HEK293 (cell line): ENCODE results near the gene RPS28.
A peak's percentile ranks its signal among the peaks of the same experiment; 100 is the strongest.

ENCODE experiments used
- CTCF ChIA-PET: fragments of 350-600 bp; formaldehyde crosslinking; extraction: SDS; loops from one replicate; lab custom pipeline; 2021; ENCODE audit warnings: antibody characterized with exemption; lab: Yijun Ruan, JAX
- POLR2A ChIA-PET: fragments of 300-600 bp; formaldehyde crosslinking; extraction: SDS; loops from one replicate; lab custom pipeline; 2020; ENCODE audit warnings: antibody characterized with exemption, inconsistent platforms; lab: Yijun Ruan, JAX
- H3K27ac ChIP-seq: fragments of 200-500 bp; sonication (Bioruptor generic); 2 replicates; pipeline ENCODE4 v1.5.1; 2014; ENCODE audit warnings: low read depth, low read length, control low read depth, inconsistent platforms; ENCODE audit errors: extremely low read depth
- H3K36me3 ChIP-seq, 2 experiments: fragments of 200-500 bp in 1 of 2; sonication (Bioruptor generic) in 1 of 2; 1 replicate in 1 of 2; 2 replicates in 1 of 2; pipeline ENCODE4 v1.5.1; 2014 to 2017; ENCODE audit warnings: inconsistent platforms in 2 of 2, low read length in 2 of 2; ENCODE audit not compliant: control insufficient read depth in 2 of 2, insufficient read depth in 1 of 2
- H3K4me1 ChIP-seq: fragments of 200-500 bp; sonication (Bioruptor generic); 2 replicates; pipeline ENCODE4 v1.5.1; 2014; ENCODE audit warnings: mild to moderate bottlenecking, low read length, inconsistent platforms; ENCODE audit not compliant: control insufficient read depth, insufficient read depth
- H3K4me3 ChIP-seq: 2 replicates; pipeline ENCODE4 v1.5.1; 2011; ENCODE audit warnings: low read depth, mild to moderate bottlenecking, control low read depth, low read length, moderate library complexity
- H3K9me3 ChIP-seq: fragments of 200-500 bp; sonication (Bioruptor generic); 2 replicates; pipeline ENCODE4 v1.5.1; 2014; ENCODE audit warnings: low read depth, low read length, inconsistent platforms; ENCODE audit not compliant: control insufficient read depth, insufficient read depth
- FEZF1 ChIP-seq: fragments of 450-650 bp; formaldehyde crosslinking; IDR thresholded peaks from 2 replicates; pipeline ENCODE4 v1.5.1; 2016; ENCODE audit warnings: missing biosample characterization, missing genetic modification characterization
- HOXC10 ChIP-seq: sonication (generic); formaldehyde crosslinking; IDR thresholded peaks from 2 replicates; pipeline ENCODE4 v1.8.1; 2023; ENCODE audit warnings: mild to moderate bottlenecking, missing genetic modification reagents
- PRDM10 ChIP-seq: fragments of 450-650 bp; formaldehyde crosslinking; IDR thresholded peaks from 2 replicates; pipeline ENCODE4 v1.5.1; 2016; ENCODE audit warnings: missing biosample characterization, missing genetic modification characterization
- REST ChIP-seq: fragments of 450-650 bp; formaldehyde crosslinking; IDR thresholded peaks from 2 replicates; pipeline ENCODE4 v1.5.1; 2016; ENCODE audit warnings: missing biosample characterization, missing genetic modification characterization
- SETDB1 ChIP-seq: IDR thresholded peaks from one replicate; pipeline ENCODE4 v1.6.1; 2017; ENCODE audit warnings: mild to moderate bottlenecking, low read length, moderate library complexity, mixed read lengths; ENCODE audit not compliant: insufficient read length
- TRIM28 ChIP-seq: IDR thresholded peaks from 2 replicates; pipeline ENCODE4 v1.6.1; 2011; ENCODE audit warnings: low read length, control low read depth, borderline replicate concordance
- ZBTB8A ChIP-seq: fragments of 450-650 bp; formaldehyde crosslinking; IDR thresholded peaks from 2 replicates; pipeline ENCODE4 v1.5.1; 2016; ENCODE audit warnings: missing biosample characterization, missing genetic modification characterization
- ZIC2 ChIP-seq: fragments of 450-650 bp; formaldehyde crosslinking; IDR thresholded peaks from 2 replicates; pipeline ENCODE4 v1.5.1; 2016; ENCODE audit warnings: missing biosample characterization, missing genetic modification characterization
- ZNF155 ChIP-seq: fragments of 450-650 bp; formaldehyde crosslinking; IDR thresholded peaks from 2 replicates; pipeline ENCODE4 v1.5.1; 2016; ENCODE audit warnings: missing biosample characterization, missing genetic modification characterization
- ZNF184 ChIP-seq: fragments of 450-650 bp; IDR thresholded peaks from 2 replicates; pipeline ENCODE4 v1.5.1; 2018; ENCODE audit warnings: missing biosample characterization, mild to moderate bottlenecking, missing genetic modification characterization
- ZNF362 ChIP-seq: fragments of 450-650 bp; formaldehyde crosslinking; IDR thresholded peaks from 2 replicates; pipeline ENCODE4 v1.5.1; 2016; ENCODE audit warnings: missing biosample characterization, missing genetic modification characterization
- ZNF37A ChIP-seq: fragments of 450-650 bp; IDR thresholded peaks from 2 replicates; pipeline ENCODE4 v1.5.1; 2018; ENCODE audit warnings: missing biosample characterization, missing genetic modification characterization
- ZNF449 ChIP-seq: fragments of 450-650 bp; formaldehyde crosslinking; IDR thresholded peaks from 2 replicates; pipeline ENCODE4 v1.5.1; 2017; ENCODE audit warnings: missing biosample characterization, mild to moderate bottlenecking, missing genetic modification characterization, moderate library complexity
- ZNF514 ChIP-seq: fragments of 450-650 bp; formaldehyde crosslinking; IDR thresholded peaks from 2 replicates; pipeline ENCODE4 v1.5.1; 2016; ENCODE audit warnings: missing biosample characterization, missing genetic modification characterization
- ZNF529 ChIP-seq: fragments of 450-650 bp; formaldehyde crosslinking; IDR thresholded peaks from 2 replicates; pipeline ENCODE4 v1.5.1; 2017; ENCODE audit warnings: missing genetic modification characterization, missing biosample characterization; ENCODE audit not compliant: insufficient replicate concordance
- ZNF596 ChIP-seq: fragments of 450-650 bp; IDR thresholded peaks from 2 replicates; pipeline ENCODE4 v1.5.0; 2018; ENCODE audit warnings: missing biosample characterization, mild to moderate bottlenecking, missing genetic modification characterization, moderate library complexity
- ZNF610 ChIP-seq: fragments of 450-650 bp; formaldehyde crosslinking; IDR thresholded peaks from 2 replicates; pipeline ENCODE4 v1.5.1; 2016; ENCODE audit warnings: missing biosample characterization, missing genetic modification characterization, borderline replicate concordance
- ZNF785 ChIP-seq: fragments of 450-650 bp; formaldehyde crosslinking; IDR thresholded peaks from 2 replicates; pipeline ENCODE4 v1.5.1; 2016; ENCODE audit warnings: missing biosample characterization, missing genetic modification characterization
- ZXDB ChIP-seq: fragments of 450-650 bp; formaldehyde crosslinking; IDR thresholded peaks from 2 replicates; pipeline ENCODE4 v1.5.1; 2016; ENCODE audit warnings: missing biosample characterization, missing genetic modification characterization

RPS28 gene

GRCh38 chr19:8355631-8356402 is 34.5 kb downstream of the RPS28 start:
- ChIA-PET POLR2A (interaction anchor here (1.2 to 1.3 kb wide), 3 partner anchors 34 to 43 kb away, joined by 3 to 6 read pairs (median 3); partner anchors contain the start of genes RAB11B and RPS28), CTCF (interaction anchor here (0.6 to 4.7 kb wide), 13 partner anchors 12 to 844 kb away, joined by 3 to 57 read pairs (median 6); partner anchors contain the start of genes MARCHF2 and RAB11B)
- Histone ChIP-seq H3K36me3 (no peaks in the 10 kb centered on the region), H3K4me1 (no peaks in the 10 kb centered on the region), H3K27ac (no peak overlapping the region), H3K9me3 (no peaks in the 10 kb centered on the region), H3K4me3 (no peak overlapping the region)
- TF ChIP-seq HOXC10 (CRISPR knock-in tag) (no peak), ZNF449 (tag by site-specific recombination) (no peak), ZNF529 (tag by site-specific recombination) (no peak), ZNF362 (tag by site-specific recombination) (no peak), SETDB1 (peak; percentile 52), ZNF785 (tag by site-specific recombination) (no peak), TRIM28 (peak; percentile 63; the same call in 1 of the 2 replicates), ZNF596 (tag by site-specific recombination) (no peak), ZNF514 (tag by site-specific recombination) (no peak), ZBTB8A (tag by site-specific recombination) (no peak), ZIC2 (no peak), ZNF184 (no peak), ZNF155 (tag by site-specific recombination) (no peak), ZNF37A (tag by site-specific recombination) (no peak)

- Histone ChIP-seq H3K36me3 (no peaks in the 10 kb centered on the region), H3K27ac (no peak overlapping the region), H3K4me1 (peaks cover 4% of the 10 kb centered on the region), H3K9me3 (no peaks in the 10 kb centered on the region), H3K4me3 (no peak overlapping the region)
- TF ChIP-seq FEZF1 (tag by site-specific recombination) = 0 out of 2 replicates have a peak, but pooled peaks have one; percentile 22
- peak; percentile 32; the same call in 1 of the 2 replicates for TF ChIP-seq ZXDB (tag by site-specific recombination)
- no peak for TF ChIP-seq ZNF610
- ChIA-PET POLR2A (interaction anchor here (0.6 to 1.2 kb wide), 3 partner anchors 40 to 214 kb away, joined by 3 to 4 read pairs (median 3); partner anchors contain the start of gene HNRNPM), CTCF (interaction anchor here (1.2 kb wide), 1 partner anchor 40 kb away, joined by 3 read pairs; no protein-coding TSS in a partner anchor)
Observed at GRCh38 chr19:8357007-8357521, 35.8 kb downstream of the RPS28 start.

GRCh38 chr19:8358948-8359347 is 37.7 kb downstream of the RPS28 start:
- H3K27ac ChIP-seq = no peak overlapping the region
- POLR2A ChIA-PET = no interaction called here
- CTCF ChIA-PET = interaction anchor here (0.6 to 0.8 kb wide), 3 partner anchors 22 to 1029 kb away, joined by 3 to 4 read pairs (median 3); no protein-coding TSS in a partner anchor
- H3K4me3 ChIP-seq = no peak overlapping the region
- H3K36me3 ChIP-seq = no peaks in the 10 kb centered on the region
- TF ChIP-seq REST (tag by site-specific recombination) = no peak
- TF ChIP-seq PRDM10 (tag by site-specific recombination) = peak; percentile 53; the same call in 1 of the 2 replicates
- no peaks in the 10 kb centered on the region for H3K9me3 ChIP-seq
- H3K4me1 ChIP-seq = peaks cover 6% of the 10 kb centered on the region
